HK-2 (cell line): ENCODE data around the gene OSBPL10.

Source experiments
- DNase-seq: peaks from one replicate; pipeline ENCODE4 v3.0.0-alpha.2; 2018; ENCODE audit not compliant: unreplicated experiment

Gene OSBPL10

DNA sequence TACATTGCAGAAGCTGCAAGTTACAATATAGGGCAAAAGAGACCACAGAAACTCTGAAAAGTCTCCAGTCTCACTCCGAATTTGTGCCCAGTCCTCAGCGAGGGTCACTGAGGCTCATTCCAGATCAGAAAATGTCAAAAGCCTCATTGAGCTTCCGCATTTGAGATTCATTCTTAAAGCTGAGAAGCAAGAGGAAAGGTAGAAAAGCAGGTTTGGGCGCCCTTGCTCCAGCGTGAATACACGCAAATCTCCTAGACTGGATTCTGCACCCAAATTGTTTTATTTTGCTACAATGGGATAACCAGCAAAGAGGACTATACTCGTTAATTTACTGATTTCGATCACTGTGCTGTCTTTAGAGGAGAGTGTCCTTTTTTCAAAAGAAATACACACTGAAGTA is 236.1 kb downstream of the OSBPL10 start:
- DNase-seq, result no peak

DNA sequence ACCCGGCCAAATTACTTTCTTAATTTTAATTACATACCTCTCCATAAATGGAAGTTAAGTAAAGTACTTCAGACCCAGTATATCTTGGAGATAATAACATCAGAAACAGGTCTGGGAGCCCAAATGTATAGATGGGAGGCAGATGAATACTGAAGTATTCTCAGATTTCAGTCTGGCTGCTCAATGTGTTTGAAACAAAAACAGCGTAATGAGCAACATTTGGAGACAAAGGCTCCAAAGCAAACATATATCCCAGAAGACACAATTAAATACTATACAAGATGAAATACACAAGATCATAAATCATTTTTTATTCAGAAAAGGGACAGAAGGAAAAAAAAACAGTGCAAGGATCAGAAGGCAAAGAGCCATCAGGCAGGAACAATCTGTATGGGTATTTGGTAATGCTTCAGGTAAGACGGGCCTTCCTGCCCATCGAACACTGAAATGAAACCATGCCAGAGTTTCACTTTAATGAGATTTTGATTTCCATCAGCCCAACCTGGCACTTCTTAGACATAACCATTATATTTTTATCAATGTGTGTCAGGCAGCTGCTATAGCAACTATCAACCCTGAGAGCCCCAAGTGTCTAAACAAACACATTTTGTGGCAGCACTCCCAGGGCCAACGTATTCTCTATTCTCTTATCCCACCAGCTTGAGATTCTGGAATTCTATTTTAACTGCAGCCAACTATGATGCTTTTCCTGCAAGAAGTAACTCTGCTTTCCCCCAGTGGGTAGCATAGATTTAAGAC is 237.6 kb downstream of the OSBPL10 start:
- no peak for DNase-seq

GRCh38 chr3:31740397-31740796 is 240.7 kb downstream of the OSBPL10 start:
- DNase-seq, result no peak

DNA sequence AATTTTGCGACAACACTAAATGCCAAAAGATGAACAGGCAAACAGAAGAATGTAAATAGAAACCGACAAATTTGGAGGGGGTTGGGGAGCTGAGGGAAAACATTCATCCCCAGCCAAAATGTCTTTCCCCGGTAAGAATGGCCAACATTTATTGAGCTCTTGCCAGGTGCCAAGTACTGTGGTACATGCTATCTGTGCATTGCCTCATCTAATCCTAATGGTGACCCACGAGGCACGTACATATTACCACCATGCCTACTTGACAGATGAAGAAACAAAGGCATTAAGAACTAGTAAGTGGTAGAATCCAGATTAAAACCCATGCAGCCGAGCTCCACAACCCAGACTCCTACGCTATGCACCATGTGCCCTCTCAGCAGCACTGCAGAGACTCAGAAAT is 242.7 kb downstream of the OSBPL10 start:
- DNase-seq, result no peak

DNA sequence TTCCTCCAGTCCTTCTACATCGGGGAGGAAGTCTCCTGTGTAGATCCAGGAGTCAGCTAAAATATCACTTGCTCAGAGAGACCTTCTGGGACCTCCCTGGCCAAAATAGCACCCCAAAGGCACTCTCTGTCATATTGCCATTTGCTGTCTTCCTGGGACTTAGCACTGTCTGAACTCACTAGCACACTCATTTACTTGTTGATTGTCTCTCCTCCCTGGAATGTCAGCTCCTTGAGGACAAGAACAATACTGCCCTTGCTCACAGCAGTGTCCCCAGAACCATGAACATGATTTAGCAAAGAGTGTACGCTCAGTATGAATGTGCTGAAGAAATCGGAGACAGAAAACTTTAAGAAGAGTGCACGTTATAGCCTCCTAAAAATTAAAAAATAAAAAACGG is 245.4 kb downstream of the OSBPL10 start:
- DNase-seq, result no peak

DNA sequence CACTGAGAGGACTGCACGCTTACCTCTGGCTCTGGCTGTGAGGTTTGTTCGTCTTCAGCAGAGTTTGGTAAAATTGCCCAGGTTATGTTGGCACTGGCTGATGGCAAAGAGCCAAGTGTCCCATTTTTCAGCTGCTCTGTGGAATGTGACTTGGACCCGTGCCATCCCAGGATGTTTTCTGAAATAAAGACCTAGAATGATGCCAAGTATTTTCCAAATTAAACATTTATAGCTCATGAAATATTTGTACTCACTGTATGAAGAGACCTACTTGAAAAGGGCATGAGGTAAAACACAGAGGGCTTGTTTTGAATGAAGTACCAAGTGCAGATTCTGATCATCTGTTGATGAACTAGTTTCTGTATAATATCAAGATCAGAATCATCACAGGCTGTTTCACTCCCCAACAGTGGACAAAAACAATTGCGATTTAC is 247.8 kb downstream of the OSBPL10 start:
- DNase-seq, result no peak

DNA sequence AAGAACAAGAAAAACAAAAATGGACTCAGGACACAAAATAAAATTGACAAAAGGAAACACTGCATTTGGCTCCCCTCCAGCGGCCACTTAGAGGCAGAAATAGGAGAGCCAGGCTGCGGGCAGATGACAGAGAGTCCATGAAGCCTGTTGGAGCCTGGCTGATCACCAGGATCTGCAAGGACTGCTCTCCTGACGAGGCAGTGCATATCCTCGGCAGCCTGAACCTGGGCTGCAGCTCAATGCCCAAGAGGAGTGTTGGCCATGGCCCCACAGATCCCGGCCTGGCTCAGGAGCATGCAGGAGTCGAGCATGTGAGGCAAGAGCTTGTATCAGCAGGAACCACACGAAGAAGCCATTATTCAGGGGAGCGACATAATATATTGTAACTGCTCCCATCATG is 248.5 kb downstream of the OSBPL10 start:
- DNase-seq, result no peak

DNA sequence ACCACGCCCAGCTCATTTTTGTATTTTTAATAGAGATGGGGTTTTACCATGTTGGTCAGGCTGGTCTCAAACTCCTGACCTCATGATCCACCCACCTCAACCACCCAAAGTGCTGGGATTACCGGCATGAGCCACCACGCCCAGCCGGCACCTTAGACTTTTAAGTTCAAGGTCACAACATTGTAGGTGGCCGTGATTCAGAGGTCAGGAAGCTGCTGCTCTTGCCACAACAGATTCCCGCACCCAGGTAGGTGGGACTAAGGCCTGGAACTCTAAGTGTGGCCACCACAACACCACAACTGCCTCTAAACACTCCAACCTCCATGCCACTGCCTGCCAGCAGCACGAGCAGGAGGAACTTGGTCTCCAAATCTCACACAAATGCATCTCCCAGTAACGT is 251.5 kb downstream of the OSBPL10 start:
- DNase-seq, result no peak

DNA sequence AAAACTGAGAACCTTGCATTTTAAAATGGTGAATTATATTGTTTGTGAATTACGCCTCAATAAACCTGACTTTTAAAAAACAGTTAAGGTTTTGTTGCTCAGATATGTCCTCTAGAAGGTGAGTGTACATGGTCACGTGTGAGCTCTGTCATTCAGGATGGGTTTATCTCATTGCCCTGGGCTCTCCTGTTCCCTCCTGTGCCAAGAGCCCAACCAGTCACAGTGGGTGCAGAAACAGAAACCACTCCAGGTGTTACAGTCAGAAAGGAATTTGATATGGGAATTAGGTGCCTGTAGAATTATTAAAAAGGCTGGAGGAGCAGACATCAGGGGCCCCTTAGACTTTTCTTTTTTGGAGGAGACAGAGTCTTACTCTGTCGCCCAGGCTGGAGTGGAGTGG is 252.0 kb downstream of the OSBPL10 start:
- DNase-seq, result no peak

DNA sequence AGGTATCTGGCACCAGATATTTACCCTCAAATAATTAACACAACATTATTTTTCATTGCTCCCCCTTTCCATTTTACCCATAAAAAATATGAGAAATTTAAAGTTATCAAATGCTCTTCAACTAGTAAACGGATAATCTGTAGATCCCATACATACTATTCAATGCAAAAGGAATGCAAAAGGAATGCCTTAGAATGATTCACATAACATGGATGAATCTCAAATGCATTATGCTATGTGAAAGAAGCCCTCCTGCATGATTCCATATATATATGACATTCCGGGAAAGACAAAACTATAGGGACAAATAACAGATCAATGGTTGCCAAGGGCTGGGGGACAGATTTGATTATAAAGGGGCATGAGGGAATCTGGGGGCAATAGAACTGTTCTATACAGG is 252.7 kb downstream of the OSBPL10 start:
- DNase-seq, result no peak

- DNase-seq, result no peak
Observed at GRCh38 chr3:31725976-31726375, 255.1 kb downstream of the OSBPL10 start.

DNA sequence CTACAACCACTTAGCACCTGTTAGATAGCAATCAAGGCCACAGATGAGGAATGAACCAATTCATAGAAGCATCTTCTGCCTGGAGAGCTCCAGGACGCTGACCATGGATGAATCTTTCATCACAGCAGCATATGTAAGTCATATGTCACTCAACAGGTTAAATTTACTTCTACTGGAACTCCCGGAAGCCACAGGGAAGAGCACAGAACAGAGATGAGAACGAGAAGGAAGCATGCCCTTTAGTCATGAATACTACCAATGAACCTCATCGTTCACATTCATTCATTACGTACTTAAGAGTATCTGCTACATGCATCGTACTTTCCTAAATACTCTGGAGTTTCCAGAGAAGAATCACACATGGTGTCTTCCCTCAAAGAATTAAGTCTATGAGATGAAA is 255.5 kb downstream of the OSBPL10 start:
- no peak for DNase-seq

- no peak for DNase-seq
Observed at GRCh38 chr3:31724651-31725050, 256.4 kb downstream of the OSBPL10 start.

DNA sequence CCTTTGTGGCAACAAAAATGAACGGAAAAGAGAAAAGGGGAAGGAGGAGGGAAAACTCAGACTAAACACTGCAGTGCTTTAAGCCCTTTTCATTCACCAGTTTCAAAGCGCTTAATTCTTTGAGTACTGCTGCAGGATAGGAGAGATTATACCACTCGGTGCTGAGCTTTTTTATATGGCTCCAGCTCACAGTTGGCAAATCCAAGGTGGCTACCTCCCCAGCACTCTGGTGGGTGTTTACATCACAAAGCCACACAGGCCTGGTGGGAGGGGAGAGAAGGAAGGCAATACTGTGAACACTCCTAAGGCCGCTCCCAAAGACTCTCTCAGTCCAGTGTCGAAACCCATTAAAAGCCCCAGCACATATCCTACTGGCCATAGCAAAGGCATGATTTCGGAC is 256.9 kb downstream of the OSBPL10 start:
- DNase-seq, result no peak

GRCh38 chr3:31723701-31724100 is 257.4 kb downstream of the OSBPL10 start:
- no peak for DNase-seq

- no peak for DNase-seq
Observed at GRCh38 chr3:31721676-31722075, 259.4 kb downstream of the OSBPL10 start.

- DNase-seq, result no peak
Observed at GRCh38 chr3:31714495-31715280, 266.4 kb downstream of the OSBPL10 start.

DNA sequence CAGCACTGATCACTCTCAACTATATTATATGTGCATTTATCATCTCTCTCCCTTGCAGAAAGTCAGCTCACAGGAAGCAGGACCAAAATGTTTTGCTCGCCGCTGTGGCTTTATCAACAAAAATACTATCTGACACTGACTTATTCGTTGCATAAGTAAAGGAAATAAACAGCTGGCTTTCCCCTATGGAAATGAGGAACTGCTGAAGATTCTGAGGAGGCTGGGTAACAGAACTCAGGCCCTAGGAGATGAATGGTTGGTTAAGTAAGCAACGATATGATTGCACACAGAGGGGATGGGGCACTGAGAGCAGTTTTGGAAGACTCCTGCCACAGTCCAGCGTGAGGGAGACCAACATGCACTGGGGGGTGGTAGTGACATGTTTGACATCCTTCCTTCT is 267.2 kb downstream of the OSBPL10 start:
- DNase-seq, result no peak

- DNase-seq, result no peak
Observed at GRCh38 chr3:31710123-31710803, 270.8 kb downstream of the OSBPL10 start.

- DNase-seq, result no peak
Observed at GRCh38 chr3:31709526-31709925, 271.5 kb downstream of the OSBPL10 start.

- no peak for DNase-seq
Observed at GRCh38 chr3:31709005-31709404, 272.1 kb downstream of the OSBPL10 start.

DNA sequence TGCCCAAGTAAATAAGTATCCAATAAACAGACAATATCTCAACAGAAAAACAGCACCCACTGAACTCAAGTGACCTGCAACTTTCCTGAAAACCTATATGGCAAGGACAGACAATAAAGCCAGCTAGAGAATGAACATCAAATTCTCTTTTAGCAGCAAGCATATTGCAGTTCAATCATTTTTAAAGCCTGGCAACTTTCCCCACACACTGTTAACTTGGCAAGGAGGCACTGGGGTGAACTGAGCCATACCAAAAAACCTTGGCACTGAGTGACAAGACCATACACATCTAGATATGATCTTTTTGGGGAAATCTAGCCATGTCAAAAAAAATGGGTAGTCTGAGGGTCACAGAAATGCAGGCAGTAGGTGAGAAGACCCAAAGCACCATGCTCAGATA is 273.8 kb downstream of the OSBPL10 start:
- no peak for DNase-seq

GRCh38 chr3:31705736-31706135 is 275.3 kb downstream of the OSBPL10 start:
- no peak for DNase-seq
